ENCODE results near the gene ZNF8.

- TF ChIP-seq CTCF (IDR thresholded peaks at IDR 0.05), result no peak
- no peak for TF ChIP-seq POLR2A (IDR thresholded peaks at IDR 0.05)
Measured at GRCh38 chr19:58248886-58249285, 29.9 kb upstream of the ZNF8 start.
